Body of pancreas (tissue), 4 donors: ENCODE measurements around the gene OSBPL2. TPM values are rescaled to one million over a fixed set of nuclear protein-coding genes. Genes with fewer than 3 reads are reported as not detected.

Experiments used
- ATAC-seq: fragments of 150-250 bp; one replicate; pipeline ENCODE4 v1.9.1; 2016
- DNase-seq, 4 donors: peaks; one replicate each; pipeline ENCODE4 v3.0.0-alpha.2; 2019
- H3K27ac ChIP-seq, 4 donors: fragments of 200-600 bp; sonication (generic); 1 replicate in 3 of 4; 2 replicates in 1 of 4; pipeline versions ENCODE4 v1.5.1 to v1.6.1; 2016 to 2019; ENCODE audit warnings: mild to moderate bottlenecking in 1 of 4, mixed read lengths in 1 of 4, moderate library complexity in 1 of 4
- H3K27me3 ChIP-seq, 2 donors: fragments of 200-600 bp; sonication (generic); one replicate each; pipeline ENCODE4 v1.6.0; 2016; ENCODE audit warnings: mild to moderate bottlenecking in 1 of 2
- H3K36me3 ChIP-seq, 2 donors: fragments of 200-600 bp; sonication (generic); replicated peaks in 1 of 2; 2 replicates each; pipeline ENCODE4 v1.5.1; 2016; ENCODE audit warnings: low read depth in 2 of 2; ENCODE audit not compliant: insufficient read depth in 1 of 2
- H3K4me1 ChIP-seq: fragments of 200-600 bp; sonication (generic); one replicate; pipeline ENCODE4 v1.6.0; 2016
- H3K4me3 ChIP-seq, 2 donors: fragments of 200-600 bp; sonication (generic); 1 replicate in 1 of 2; 2 replicates in 1 of 2; pipeline ENCODE4 v1.5.1; 2016 to 2019
- H3K9me3 ChIP-seq, 3 donors: fragments of 200-600 bp; sonication (generic); 1 replicate in 2 of 3; 2 replicates in 1 of 3; pipeline ENCODE4 v1.5.1; 2016
- POLR2A ChIP-seq, 3 donors: fragments of 450-650 bp; IDR thresholded peaks; one replicate each; pipeline ENCODE4 v1.6.1; 2016; ENCODE audit warnings: antibody characterized with exemption in 3 of 3, mild to moderate bottlenecking in 2 of 3
- WGBS, 2 donors: methylation state at CpG; one replicate each; pipeline ENCODE4 v1.1.5; 2017; 5-methylcytosine and 5-hydroxymethylcytosine counted together
- intact Hi-C: fragments of 100-400 bp; cut with DNase I; formaldehyde crosslinking; loops from one replicate; pipeline ENCODE4 v1.15.1; 2023
- total RNA-seq, 2 donors: library from RNA; depleted of rRNA; stranded (reverse); fragments of >200 nt; gene quantifications; one replicate each; pipeline ENCODE4 v1.1.0, GENCODE V29; 2016
- TF ChIP-seq, protein P1 (sequence below), 7 experiments: fragments of 450-650 bp in 4 of 7; fragments of 200-600 bp in 3 of 7; sonication (generic) in 3 of 7; IDR thresholded peaks; one replicate each; pipeline ENCODE4 v1.5.1; 2016 to 2019; ENCODE audit warnings: antibody characterized with exemption in 7 of 7

The OSBPL2 gene
- total RNA-seq, 2 donors from 2014 or later: 54.5 to 71.9 TPM

DNA sequence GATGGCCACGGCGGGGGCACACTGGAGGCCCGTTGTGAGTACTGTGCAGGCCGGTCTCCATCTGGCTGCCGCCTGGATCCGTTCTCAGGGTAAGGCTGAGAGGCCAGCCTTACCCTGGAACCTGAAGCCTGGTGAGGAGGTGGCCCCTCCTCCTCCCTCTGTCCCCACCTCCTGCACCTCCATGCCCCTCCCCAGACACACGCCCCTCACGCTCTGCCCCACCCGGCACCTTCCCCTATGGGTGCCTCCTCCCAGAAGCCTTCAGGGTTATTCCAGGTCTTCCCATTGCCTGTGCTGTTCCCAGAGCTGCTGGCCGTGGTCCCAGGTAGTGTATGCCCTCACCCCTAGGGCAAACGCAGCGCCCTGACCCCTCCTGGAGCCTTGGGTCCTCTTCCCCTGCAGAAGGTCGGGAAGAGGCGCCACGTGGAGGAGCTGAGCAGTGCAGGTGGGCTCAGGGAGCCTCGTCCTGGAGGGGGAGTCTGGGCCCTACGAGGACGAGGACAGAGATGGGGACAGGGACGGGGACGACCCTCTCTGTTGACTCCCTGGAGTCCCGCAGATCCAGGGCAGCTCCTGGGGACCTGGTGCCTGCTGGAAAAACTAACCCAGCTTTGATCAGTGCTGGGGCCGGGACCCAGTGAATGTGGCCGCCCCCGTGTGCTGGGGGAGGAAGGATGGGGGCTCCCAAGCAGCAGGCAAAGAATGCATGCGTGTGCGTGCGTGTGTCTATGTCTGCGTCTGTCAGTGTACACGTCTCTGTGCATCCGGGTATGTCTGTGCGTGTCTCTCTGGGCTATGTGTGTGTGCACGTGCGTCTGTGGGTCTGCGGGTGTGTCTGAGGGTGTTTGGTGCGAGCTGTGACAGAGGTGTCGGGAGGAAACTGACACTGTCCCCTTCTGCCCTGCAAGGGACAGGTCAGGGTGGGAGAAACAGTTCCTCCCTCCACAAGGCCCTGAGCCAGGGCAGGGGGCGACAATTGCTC, 10.1 kb upstream of the OSBPL2 start:
- peak; percentile 74 to 91 (median 88) for DNase-seq
- intact Hi-C loops: no loop called here
- WGBS, 2 donors: 22 to 33% methylated on average over 18 to 37 of the region's 37 CpGs
- peak; percentile 48 to 72 (median 57) for TF ChIP-seq POLR2A (IDR thresholded peaks at IDR 0.05)
- TF ChIP-seq, protein P1, sequence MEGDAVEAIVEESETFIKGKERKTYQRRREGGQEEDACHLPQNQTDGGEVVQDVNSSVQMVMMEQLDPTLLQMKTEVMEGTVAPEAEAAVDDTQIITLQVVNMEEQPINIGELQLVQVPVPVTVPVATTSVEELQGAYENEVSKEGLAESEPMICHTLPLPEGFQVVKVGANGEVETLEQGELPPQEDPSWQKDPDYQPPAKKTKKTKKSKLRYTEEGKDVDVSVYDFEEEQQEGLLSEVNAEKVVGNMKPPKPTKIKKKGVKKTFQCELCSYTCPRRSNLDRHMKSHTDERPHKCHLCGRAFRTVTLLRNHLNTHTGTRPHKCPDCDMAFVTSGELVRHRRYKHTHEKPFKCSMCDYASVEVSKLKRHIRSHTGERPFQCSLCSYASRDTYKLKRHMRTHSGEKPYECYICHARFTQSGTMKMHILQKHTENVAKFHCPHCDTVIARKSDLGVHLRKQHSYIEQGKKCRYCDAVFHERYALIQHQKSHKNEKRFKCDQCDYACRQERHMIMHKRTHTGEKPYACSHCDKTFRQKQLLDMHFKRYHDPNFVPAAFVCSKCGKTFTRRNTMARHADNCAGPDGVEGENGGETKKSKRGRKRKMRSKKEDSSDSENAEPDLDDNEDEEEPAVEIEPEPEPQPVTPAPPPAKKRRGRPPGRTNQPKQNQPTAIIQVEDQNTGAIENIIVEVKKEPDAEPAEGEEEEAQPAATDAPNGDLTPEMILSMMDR (IDR thresholded peaks at IDR 0.05): peak in 4 of 7 experiments; percentile 20 to 37 (median 26)
- H3K27ac ChIP-seq: peak overlapping the region; percentile 1 to 63 (median 51)
- peak; percentile 92 for ATAC-seq
- H3K9me3 ChIP-seq: no peaks in the 10 kb centered on the region
- no peak overlapping the region for H3K4me3 ChIP-seq
- no peaks in the 10 kb centered on the region for H3K27me3 ChIP-seq
- peaks cover 14% of the 10 kb centered on the region for H3K4me1 ChIP-seq
- H3K36me3 ChIP-seq: no peaks in the 10 kb centered on the region

DNA sequence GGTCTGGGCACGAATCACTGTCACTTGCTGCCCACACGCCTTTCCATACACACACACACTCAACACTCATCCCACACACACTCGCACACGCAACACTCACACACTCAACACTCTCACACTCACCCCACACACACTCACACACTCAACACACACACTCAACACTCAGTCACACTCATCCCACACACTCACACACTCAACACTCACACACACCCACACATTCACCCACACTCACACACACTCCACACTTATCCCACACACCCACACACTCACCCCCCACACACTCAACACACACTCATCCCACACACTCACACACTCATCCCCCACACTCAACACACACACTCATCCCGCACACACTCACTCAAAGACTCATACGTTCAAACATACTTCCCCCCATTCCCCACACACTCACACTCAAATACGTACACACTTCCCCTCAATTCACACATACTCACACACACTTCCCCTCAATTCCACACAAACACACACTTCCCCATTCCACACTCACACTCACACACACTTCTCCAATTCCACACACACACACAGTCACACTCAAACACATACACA, 9.3 kb upstream of the OSBPL2 start:
- H3K27me3 ChIP-seq: no peaks in the 10 kb centered on the region
- H3K9me3 ChIP-seq: no peaks in the 10 kb centered on the region
- H3K4me3 ChIP-seq: no peak overlapping the region
- intact Hi-C loops: no loop called here
- H3K4me1 ChIP-seq: peaks cover 14% of the 10 kb centered on the region
- DNase-seq: no peak
- TF ChIP-seq, protein P1 (IDR thresholded peaks at IDR 0.05): no peak
- TF ChIP-seq POLR2A (IDR thresholded peaks at IDR 0.05): no peak
- WGBS, 2 donors: 85 to 92% methylated on average over 7 of the region's 7 CpGs
- H3K36me3 ChIP-seq: no peaks in the 10 kb centered on the region
- no peak overlapping the region for H3K27ac ChIP-seq
- ATAC-seq: no peak

DNA sequence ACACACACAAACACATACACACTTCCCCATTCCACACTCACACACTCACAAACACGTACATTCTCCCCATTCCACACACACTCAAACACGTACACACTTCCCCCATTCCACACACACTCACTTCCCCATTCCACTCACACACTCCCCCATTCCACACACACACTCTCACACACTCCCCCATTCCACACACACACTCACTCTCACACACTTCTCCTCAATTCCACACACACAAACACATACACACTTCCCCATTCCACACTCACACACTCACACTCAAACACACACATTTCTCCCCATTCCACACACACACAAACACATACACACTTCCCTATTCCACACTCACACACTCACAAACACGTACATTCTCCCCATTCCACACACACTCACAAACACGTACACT, 8.7 kb upstream of the OSBPL2 start:
- no peak for DNase-seq
- Histone ChIP-seq H3K27ac (no peak overlapping the region), H3K36me3 (no peaks in the 10 kb centered on the region), H3K4me3 (no peak overlapping the region), H3K9me3 (no peaks in the 10 kb centered on the region), H3K27me3 (no peaks in the 10 kb centered on the region), H3K4me1 (peaks cover 16% of the 10 kb centered on the region)
- ATAC-seq: no peak
- intact Hi-C loops: no loop called here
- TF ChIP-seq, protein P1 (IDR thresholded peaks at IDR 0.05): no peak
- TF ChIP-seq POLR2A (IDR thresholded peaks at IDR 0.05): no peak
- 62 to 63% methylated on average over 4 of the region's 4 CpGs for WGBS, 2 donors

DNA sequence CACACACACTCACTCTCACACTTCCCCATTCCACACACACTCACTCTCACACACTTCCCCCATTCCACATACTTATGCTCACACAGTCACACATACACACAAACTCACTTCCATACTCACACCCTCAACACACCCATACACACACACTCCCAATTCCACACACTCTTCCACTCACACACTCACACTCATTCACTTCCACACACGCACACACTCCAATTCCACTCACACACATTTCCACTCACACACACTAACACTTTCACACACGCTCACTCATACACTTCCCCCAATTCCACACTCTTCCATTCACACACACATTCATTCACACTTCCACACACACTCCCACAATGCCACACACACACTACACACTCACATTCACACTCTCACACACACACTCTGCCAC, 8.0 kb upstream of the OSBPL2 start:
- no peak overlapping the region for H3K27ac ChIP-seq
- no peaks in the 10 kb centered on the region for H3K27me3 ChIP-seq
- no peak for DNase-seq
- no peak for TF ChIP-seq POLR2A (IDR thresholded peaks at IDR 0.05)
- TF ChIP-seq, protein P1 (IDR thresholded peaks at IDR 0.05): no peak
- ATAC-seq: no peak
- WGBS, 2 donors: 97 to 98% methylated on average over 2 of the region's 2 CpGs
- intact Hi-C loops: no loop called here
- peaks cover 23% of the 10 kb centered on the region for H3K4me1 ChIP-seq
- H3K9me3 ChIP-seq: no peaks in the 10 kb centered on the region
- H3K4me3 ChIP-seq: no peak overlapping the region
- H3K36me3 ChIP-seq: no peaks in the 10 kb centered on the region
